HepG2 (cell line): Measurements from ENCODE around the gene THY1. TPM values are rescaled to one million over a fixed set of nuclear protein-coding genes. Genes with fewer than 3 reads are reported as not detected.

Experiments
- ATAC-seq: fragments of 200-7000 bp; cut with Tn5 transposase; 3 replicates; pipeline ENCODE4 v1.9.1; 2020; ENCODE audit warnings: mild to moderate bottlenecking, moderate library complexity
- BruUV-seq: library from RNA; stranded (reverse); fragments of 400-500 nt; replicated peaks from 2 replicates; lab custom pipeline; 2021; lab: Mats Ljungman, UMichigan
- CTCF ChIA-PET: fragments of 300-600 bp; formaldehyde crosslinking; extraction: SDS; loops from one replicate; lab custom pipeline; 2021; ENCODE audit warnings: low total read pairs, inconsistent platforms, low intra/inter-chr PET ratio; lab: Yijun Ruan, JAX
- POLR2A ChIA-PET: fragments of 350-600 bp; sonication (Branson Sonifier 250); formaldehyde crosslinking; loops from one replicate; lab custom pipeline; 2020; ENCODE audit warnings: antibody characterized with exemption, inconsistent platforms; lab: Yijun Ruan, JAX
- DNase-seq: peaks from one replicate; pipeline ENCODE4 v3.0.0-alpha.2; 2015; ENCODE audit warnings: low spot score
- FAIRE-seq: peaks from 3 replicates; lab custom pipeline; 2011; peaks lifted over from hg19 to GRCh38; lab: Jason Lieb, UNC
- H2AFZ ChIP-seq: one replicate; pipeline ENCODE4 v1.6.1; 2011; ENCODE audit warnings: low read length, inconsistent platforms
- H3K27ac ChIP-seq: fragments of 300-600 bp; 3 replicates; pipeline ENCODE4 v1.8.0; 2011; ENCODE audit warnings: mixed run types, mild to moderate bottlenecking, mixed read lengths, low read length, inconsistent platforms; ENCODE audit not compliant: insufficient read depth; ENCODE audit errors: extremely low read length
- H3K27me3 ChIP-seq, 2 experiments: fragments of 200-600 bp in 1 of 2; 2 replicates in 1 of 2; 3 replicates in 1 of 2; pipeline versions ENCODE4 v1.6.0 to v1.8.0; 2011; ENCODE audit warnings: low read length in 2 of 2, mild to moderate bottlenecking in 2 of 2, moderate library complexity in 2 of 2, inconsistent platforms in 1 of 2; ENCODE audit not compliant: insufficient read depth in 2 of 2, control insufficient read depth in 1 of 2
- H3K36me3 ChIP-seq, 2 experiments: fragments of 200-600 bp in 1 of 2; replicated peaks in 1 of 2; 2 replicates in 1 of 2; 3 replicates in 1 of 2; pipeline versions ENCODE4 v1.5.1 to v1.8.0; 2011; ENCODE audit warnings: low read length in 2 of 2, inconsistent platforms in 1 of 2; ENCODE audit not compliant: insufficient read depth in 2 of 2, control insufficient read depth in 1 of 2
- H3K4me1 ChIP-seq: 2 replicates; pipeline ENCODE4 v1.5.1; 2012; ENCODE audit warnings: low read length, inconsistent platforms; ENCODE audit not compliant: insufficient read depth
- H3K4me2 ChIP-seq: 2 replicates; pipeline ENCODE4 v1.6.0; 2011; ENCODE audit warnings: low read depth, low read length, inconsistent platforms
- H3K4me3 ChIP-seq, 3 experiments: fragments of 200-600 bp in 1 of 3; sonication (generic), shearing (Covaris generic) in 1 of 3; replicated peaks in 1 of 3; 2 replicates each; pipeline ENCODE4 v1.5.1; 2011 to 2016; ENCODE audit warnings: low read length in 3 of 3, inconsistent platforms in 2 of 3, low read depth in 2 of 3, mild to moderate bottlenecking in 2 of 3, control low read depth in 1 of 3, mixed read lengths in 1 of 3; ENCODE audit not compliant: insufficient read depth in 1 of 3
- H3K79me2 ChIP-seq: one replicate; pipeline ENCODE4 v1.6.1; 2011; ENCODE audit warnings: low read length, inconsistent platforms; ENCODE audit not compliant: insufficient read depth
- H3K9ac ChIP-seq: 2 replicates; pipeline ENCODE4 v1.6.0; 2011; ENCODE audit warnings: mild to moderate bottlenecking, low read depth, low read length, inconsistent platforms; ENCODE audit not compliant: insufficient read depth
- H3K9me3 ChIP-seq: 2 replicates; pipeline ENCODE4 v1.5.1; 2012; ENCODE audit warnings: mild to moderate bottlenecking, low read length
- H4K20me1 ChIP-seq: 2 replicates; pipeline ENCODE4 v1.6.0; 2011; ENCODE audit warnings: inconsistent platforms, mild to moderate bottlenecking, low read length, moderate library complexity; ENCODE audit not compliant: insufficient read depth
- FOXO1 ChIP-seq: sonication (generic); formaldehyde crosslinking; IDR thresholded peaks from 2 replicates; pipeline ENCODE4 v1.4.0; 2020; ENCODE audit warnings: missing genetic modification reagents
- GABPB1 ChIP-seq: IDR thresholded peaks from 2 replicates; pipeline ENCODE4 v1.6.1; 2016; ENCODE audit warnings: mild to moderate bottlenecking, missing genetic modification reagents, moderate library complexity, missing compliant biosample characterization
- JARID2 ChIP-seq: sonication (generic); formaldehyde crosslinking; IDR thresholded peaks from 2 replicates; pipeline ENCODE4 v1.8.1; 2023; ENCODE audit warnings: missing genetic modification reagents, inconsistent platforms; ENCODE audit not compliant: insufficient replicate concordance
- JDP2 ChIP-seq: sonication (generic); formaldehyde crosslinking; IDR thresholded peaks from 2 replicates; pipeline ENCODE4 v1.8.1; 2022; ENCODE audit warnings: missing genetic modification reagents, borderline replicate concordance
- KLF9 ChIP-seq: IDR thresholded peaks from 2 replicates; pipeline ENCODE4 v1.6.1; 2016; ENCODE audit warnings: low read depth
- POLR2AphosphoS5 ChIP-seq: IDR thresholded peaks from 2 replicates; pipeline ENCODE4 v1.6.1; 2012; ENCODE audit warnings: low read depth, low read length
- SOX13 ChIP-seq, 3 experiments: fragments of 450-650 bp in 1 of 3; sonication (generic) in 1 of 3; formaldehyde crosslinking in 1 of 3; IDR thresholded peaks in 2 of 3; conservative IDR thresholded peaks in 1 of 3; 2 replicates each; pipeline versions ENCODE4 v1.5.0 to v1.6.1; 2016 to 2020; ENCODE audit warnings: antibody characterized with exemption in 1 of 3, mild to moderate bottlenecking in 1 of 3, missing compliant biosample characterization in 1 of 3, missing genetic modification reagents in 1 of 3, moderate library complexity in 1 of 3
- ZEB1 ChIP-seq: IDR thresholded peaks from 2 replicates; pipeline ENCODE4 v1.6.1; 2012; ENCODE audit warnings: mild to moderate bottlenecking, low read depth, inconsistent platforms; ENCODE audit not compliant: insufficient replicate concordance
- ZNF10 ChIP-seq: sonication (generic); formaldehyde crosslinking; IDR thresholded peaks from 2 replicates; pipeline ENCODE4 v1.4.0; 2020; ENCODE audit warnings: mild to moderate bottlenecking, low read depth, missing genetic modification reagents, borderline replicate concordance
- ZNF18 ChIP-seq: sonication (generic); formaldehyde crosslinking; IDR thresholded peaks from 2 replicates; pipeline ENCODE4 v1.8.0; 2022; ENCODE audit warnings: mild to moderate bottlenecking, missing genetic modification reagents; ENCODE audit not compliant: insufficient replicate concordance
- ZNF234 ChIP-seq: sonication (generic); formaldehyde crosslinking; conservative IDR thresholded peaks from 2 replicates; pipeline ENCODE4 v1.5.1; 2020; ENCODE audit warnings: mild to moderate bottlenecking, missing genetic modification reagents
- ZNF331 ChIP-seq: sonication (generic); formaldehyde crosslinking; IDR thresholded peaks from 2 replicates; pipeline ENCODE4 v1.4.0; 2020; ENCODE audit warnings: missing genetic modification reagents
- ZNF550 ChIP-seq: sonication (generic); formaldehyde crosslinking; IDR thresholded peaks from 2 replicates; pipeline ENCODE4 v1.4.0; 2020; ENCODE audit warnings: mild to moderate bottlenecking, missing genetic modification reagents, borderline replicate concordance
- ZNF782 ChIP-seq: sonication (generic); formaldehyde crosslinking; IDR thresholded peaks from 2 replicates; pipeline ENCODE4 v1.4.0; 2020; ENCODE audit warnings: missing genetic modification reagents, mild to moderate bottlenecking, borderline replicate concordance
- WGBS: methylation state at CpG from one replicate; pipeline ENCODE4 v1.1.6; 2017; ENCODE audit warnings: low lambda C conversion rate; 5-methylcytosine and 5-hydroxymethylcytosine counted together
- in situ Hi-C: cut with HindIII; loops from 2 replicates; pipeline ENCODE4 v1.10.0; 2017; ENCODE audit warnings: low pct_unique_long_range_greater_than_20kb; ENCODE audit not compliant: extremely low pct_ligation_motif_present
- intact Hi-C: fragments of 100-400 bp; cut with micrococcal nuclease; formaldehyde crosslinking; loops from one replicate; pipeline ENCODE4 v1.10.0; 2022; ENCODE audit not compliant: unreplicated experiment
- polyA plus RNA-seq, 8 experiments: library from polyadenylated mRNA; depleted of rRNA in 3 of 8; stranded (reverse) in 7 of 8; unstranded in 1 of 8; fragments of >200 nt; fragmentation: Illumina TruSeq in 4 of 8; extraction: Trizol in 4 of 8; gene quantifications; 2 replicates each; pipeline versions ENCODE4 v1.2.1 to v1.2.3, GENCODE V29; 2011 to 2016; ENCODE audit warnings: low read depth in 4 of 8, missing spikeins in 1 of 8, mixed read lengths in 1 of 8; ENCODE audit not compliant: insufficient read depth in 1 of 8
- total RNA-seq, 5 experiments: library from RNA; depleted of rRNA; stranded (reverse); fragments of >200 nt; fragmentation: Illumina TruSeq; extraction: Trizol; gene quantifications; 2 replicates each; pipeline ENCODE4 v1.2.3, GENCODE V29; 2016; ENCODE audit warnings: low read depth in 1 of 5
- TF ChIP-seq, protein P1 (sequence below): sonication (generic); formaldehyde crosslinking; IDR thresholded peaks from 2 replicates; pipeline ENCODE4 v1.4.0; 2020; ENCODE audit warnings: missing genetic modification reagents, borderline replicate concordance

The THY1 gene
- total and polyA plus RNA-seq, 2 of the 13 experiments (the other 11 are each of a cell fraction or from before 2014, with no cell fraction given) = not detected

DNA sequence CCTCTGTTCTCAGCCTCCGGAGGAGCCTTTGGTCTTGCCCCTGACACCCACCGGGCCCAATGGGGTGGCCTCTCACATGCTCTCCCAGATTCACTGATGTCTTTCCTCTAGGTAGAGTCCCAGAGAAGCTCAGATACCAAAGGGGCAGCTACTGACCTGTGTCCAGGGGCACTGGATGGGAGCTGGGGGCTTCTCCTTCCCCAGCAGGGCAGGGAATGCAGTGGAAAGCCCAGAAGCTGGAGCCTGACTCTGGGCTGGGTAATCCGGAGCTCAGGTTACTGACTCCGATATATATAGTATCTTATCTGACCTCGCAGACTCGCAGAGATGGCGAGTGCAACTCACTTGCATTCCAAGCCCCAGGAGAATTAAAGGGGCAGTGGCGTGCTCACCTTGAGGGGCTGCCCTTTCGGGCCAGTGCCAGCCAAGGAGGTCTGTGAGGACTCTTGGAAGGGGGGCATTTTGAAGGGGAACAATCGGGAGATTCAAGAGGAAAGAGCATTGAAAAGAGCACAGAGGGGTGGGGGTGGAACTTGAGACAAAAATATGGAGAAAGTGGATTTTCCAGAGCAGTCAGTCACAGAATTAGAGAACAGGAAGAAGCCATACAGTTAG, 44.0 kb downstream of the THY1 start:
- in situ Hi-C loops = loop anchor here (5.0 kb wide), 1 partner anchor 93 kb away; no protein-coding TSS in a partner anchor
- no TSS peak for BruUV-seq
- ATAC-seq (no peak), FAIRE-seq (no peak), DNase-seq (no peak)
- Histone ChIP-seq H3K27ac (peak overlapping the region; percentile 31), H3K79me2 (peaks cover 18% of the 10 kb centered on the region), H3K36me3 (no peaks in the 10 kb centered on the region), H3K27me3 (no peaks in the 10 kb centered on the region; a peak in 1 of 5 replicates), H2AFZ (no peak overlapping the region), H3K9ac (no peak overlapping the region), H3K4me2 (peak overlapping the region; percentile 38), H4K20me1 (no peaks in the 10 kb centered on the region), H3K9me3 (no peaks in the 10 kb centered on the region), H3K4me3 (no peak overlapping the region), H3K4me1 (peaks cover 92% of the 10 kb centered on the region)
- ChIA-PET POLR2A (interaction anchor here (1.5 to 3.6 kb wide), 2 partner anchors 8 to 11 kb away, joined by 7 to 25 read pairs; no protein-coding TSS in a partner anchor), CTCF (no interaction called here)
- intact Hi-C loops = no loop called here
- no peak for TF ChIP-seq ZNF550 (CRISPR knock-in tag)
- no peak for TF ChIP-seq ZEB1
- no peak for TF ChIP-seq POLR2AphosphoS5
- TF ChIP-seq, protein P1, sequence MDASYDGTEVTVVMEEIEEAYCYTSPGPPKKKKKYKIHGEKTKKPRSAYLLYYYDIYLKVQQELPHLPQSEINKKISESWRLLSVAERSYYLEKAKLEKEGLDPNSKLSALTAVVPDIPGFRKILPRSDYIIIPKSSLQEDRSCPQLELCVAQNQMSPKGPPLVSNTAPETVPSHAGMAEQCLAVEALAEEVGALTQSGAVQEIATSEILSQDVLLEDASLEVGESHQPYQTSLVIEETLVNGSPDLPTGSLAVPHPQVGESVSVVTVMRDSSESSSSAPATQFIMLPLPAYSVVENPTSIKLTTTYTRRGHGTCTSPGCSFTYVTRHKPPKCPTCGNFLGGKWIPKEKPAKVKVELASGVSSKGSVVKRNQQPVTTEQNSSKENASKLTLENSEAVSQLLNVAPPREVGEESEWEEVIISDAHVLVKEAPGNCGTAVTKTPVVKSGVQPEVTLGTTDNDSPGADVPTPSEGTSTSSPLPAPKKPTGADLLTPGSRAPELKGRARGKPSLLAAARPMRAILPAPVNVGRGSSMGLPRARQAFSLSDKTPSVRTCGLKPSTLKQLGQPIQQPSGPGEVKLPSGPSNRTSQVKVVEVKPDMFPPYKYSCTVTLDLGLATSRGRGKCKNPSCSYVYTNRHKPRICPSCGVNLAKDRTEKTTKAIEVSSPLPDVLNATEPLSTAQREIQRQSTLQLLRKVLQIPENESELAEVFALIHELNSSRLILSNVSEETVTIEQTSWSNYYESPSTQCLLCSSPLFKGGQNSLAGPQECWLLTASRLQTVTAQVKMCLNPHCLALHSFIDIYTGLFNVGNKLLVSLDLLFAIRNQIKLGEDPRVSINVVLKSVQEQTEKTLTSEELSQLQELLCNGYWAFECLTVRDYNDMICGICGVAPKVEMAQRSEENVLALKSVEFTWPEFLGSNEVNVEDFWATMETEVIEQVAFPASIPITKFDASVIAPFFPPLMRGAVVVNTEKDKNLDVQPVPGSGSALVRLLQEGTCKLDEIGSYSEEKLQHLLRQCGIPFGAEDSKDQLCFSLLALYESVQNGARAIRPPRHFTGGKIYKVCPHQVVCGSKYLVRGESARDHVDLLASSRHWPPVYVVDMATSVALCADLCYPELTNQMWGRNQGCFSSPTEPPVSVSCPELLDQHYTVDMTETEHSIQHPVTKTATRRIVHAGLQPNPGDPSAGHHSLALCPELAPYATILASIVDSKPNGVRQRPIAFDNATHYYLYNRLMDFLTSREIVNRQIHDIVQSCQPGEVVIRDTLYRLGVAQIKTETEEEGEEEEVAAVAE (CRISPR knock-in tag) = no peak
- TF ChIP-seq ZNF331 (CRISPR knock-in tag) = no peak
- no peak for TF ChIP-seq KLF9 (CRISPR knock-in tag)
- no peak for TF ChIP-seq GABPB1 (CRISPR knock-in tag)
- no peak for TF ChIP-seq ZNF234 (CRISPR knock-in tag)
- no peak for TF ChIP-seq ZNF782
- no peak for TF ChIP-seq ZNF10 (CRISPR knock-in tag)
- TF ChIP-seq SOX13 (IDR thresholded peaks at IDR 0.05) = no peak
- TF ChIP-seq SOX13 (CRISPR knock-in tag; conservative IDR thresholded peaks at IDR 0.05 in 1 of 2, IDR thresholded peaks at IDR 0.05 in 1 of 2) = no peak
- no peak for TF ChIP-seq JARID2 (CRISPR knock-in tag)
- no peak for TF ChIP-seq JDP2 (CRISPR knock-in tag)
- no peak for TF ChIP-seq ZNF18 (CRISPR knock-in tag)
- no peak for TF ChIP-seq FOXO1 (CRISPR knock-in tag)
- WGBS = 90% methylated on average over 9 of the region's 10 CpGs
